HG03432 (cell line): ENCODE results near the gene ASH1L.
"Not testable (repeated sequence)": the region's sequence is repeated elsewhere in the genome, so short reads cannot be mapped to it uniquely, and the experiment has no call there.

Experiments
- ATAC-seq: cut with Tn5 transposase; IDR thresholded peaks from one replicate; pipeline ENCODE4 v1.9.1; 2021; ENCODE audit warnings: mild to moderate bottlenecking, moderate library complexity; ENCODE audit not compliant: unreplicated experiment

Gene ASH1L

GRCh38 chr1:155561779-155562580 lies 623 bp downstream of the ASH1L start:
- peak; percentile 35 for ATAC-seq

DNA sequence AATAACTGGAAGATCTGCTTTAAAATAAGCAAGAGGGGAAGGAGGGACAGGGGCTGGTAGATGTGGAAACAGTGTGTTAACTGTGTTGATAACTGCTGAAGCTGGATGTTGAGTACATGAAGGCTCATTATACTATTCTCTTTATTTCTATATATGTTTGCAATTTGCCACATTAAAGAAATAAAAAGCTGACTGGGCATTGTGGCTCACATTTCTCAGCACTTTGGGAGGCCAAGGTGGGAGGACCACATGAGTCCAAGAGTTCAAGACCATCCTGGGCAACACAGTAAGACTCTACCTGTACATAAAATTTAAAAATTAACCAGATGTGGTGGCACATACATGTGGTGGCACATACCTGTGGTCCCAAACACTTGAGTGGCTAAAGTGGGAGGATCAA lies 6.7 kb downstream of the ASH1L start:
- no peak for ATAC-seq

DNA sequence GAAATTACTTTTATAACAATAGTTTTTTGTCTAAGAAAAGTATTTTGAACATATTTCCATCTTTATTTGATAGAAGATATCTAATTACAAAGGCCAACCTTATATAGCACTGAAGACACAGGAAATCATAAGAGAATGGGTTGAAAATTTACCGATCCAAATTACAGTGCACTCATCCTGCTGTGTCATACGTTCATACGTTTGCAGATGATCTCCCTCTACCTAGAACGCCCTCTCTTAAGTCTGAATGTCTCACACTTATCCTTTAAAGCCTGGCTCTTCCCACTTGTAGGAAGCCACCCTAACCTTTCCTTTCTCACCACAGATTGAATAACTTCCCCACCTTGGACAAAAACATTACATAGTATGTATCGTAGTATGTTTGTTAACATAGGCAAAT lies 9.3 kb downstream of the ASH1L start:
- ATAC-seq: no peak

DNA sequence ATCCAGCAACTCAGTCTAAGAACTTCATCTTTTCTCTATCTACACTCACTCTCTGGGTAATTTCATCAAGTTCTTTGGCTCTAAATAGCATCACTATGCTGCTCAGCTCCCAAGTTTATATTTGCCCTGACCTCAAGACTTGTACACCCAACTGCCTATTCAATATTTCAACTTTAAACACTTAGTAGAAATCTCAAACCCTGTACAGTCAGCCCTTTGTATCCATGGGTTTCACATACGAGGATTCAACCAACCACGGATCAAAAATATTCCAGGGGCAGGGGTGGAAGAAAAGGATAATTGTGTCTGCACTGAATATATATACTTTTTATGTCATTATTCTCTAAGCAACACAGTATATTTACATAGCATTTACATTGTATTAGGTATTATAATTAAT lies 13.9 kb downstream of the ASH1L start:
- ATAC-seq: no peak

GRCh38 chr1:155540000-155540874 lies 22.4 kb downstream of the ASH1L start:
- no peak for ATAC-seq

DNA sequence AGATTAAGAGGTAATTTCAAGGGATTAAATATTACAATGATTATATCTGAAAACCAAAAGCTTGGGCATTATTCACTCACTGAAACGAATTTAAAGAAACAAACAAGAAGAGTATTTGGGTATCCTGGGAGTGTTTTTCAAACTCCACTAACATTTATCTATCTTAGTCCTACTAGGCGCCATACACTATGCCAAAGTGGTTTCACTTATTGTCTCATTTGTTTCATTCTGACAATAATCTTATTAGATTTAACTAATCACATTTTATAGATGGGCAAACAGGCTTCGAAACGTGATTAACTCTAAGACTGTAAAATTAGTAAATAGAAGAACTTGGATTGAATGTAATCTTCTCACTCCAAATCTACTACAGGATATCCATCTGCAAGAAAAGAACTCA lies 25.4 kb downstream of the ASH1L start:
- no peak for ATAC-seq

GRCh38 chr1:155531624-155532023 lies 31.0 kb downstream of the ASH1L start:
- ATAC-seq: no peak

GRCh38 chr1:155529929-155530328 lies 32.7 kb downstream of the ASH1L start:
- ATAC-seq: peak; percentile 67

DNA sequence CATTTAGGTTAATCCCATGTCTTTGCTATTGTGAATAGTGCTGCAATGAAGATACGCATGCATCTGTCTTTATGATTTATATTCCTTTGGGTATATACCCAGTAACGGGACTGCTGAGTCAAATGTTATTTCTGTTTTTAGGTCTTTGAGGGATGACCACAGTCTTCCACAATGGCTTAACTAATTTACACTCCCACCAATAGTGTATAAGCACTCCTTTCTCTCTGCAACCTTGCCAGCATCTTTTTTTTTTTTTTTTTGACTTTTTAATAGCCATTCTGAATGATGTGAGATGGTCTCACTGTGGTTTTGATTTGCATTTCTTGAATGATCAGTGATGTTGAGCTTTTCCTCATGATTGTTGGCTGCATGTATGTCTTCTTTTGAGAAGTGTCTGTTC lies 33.5 kb downstream of the ASH1L start:
- ATAC-seq: peak; percentile 27

DNA sequence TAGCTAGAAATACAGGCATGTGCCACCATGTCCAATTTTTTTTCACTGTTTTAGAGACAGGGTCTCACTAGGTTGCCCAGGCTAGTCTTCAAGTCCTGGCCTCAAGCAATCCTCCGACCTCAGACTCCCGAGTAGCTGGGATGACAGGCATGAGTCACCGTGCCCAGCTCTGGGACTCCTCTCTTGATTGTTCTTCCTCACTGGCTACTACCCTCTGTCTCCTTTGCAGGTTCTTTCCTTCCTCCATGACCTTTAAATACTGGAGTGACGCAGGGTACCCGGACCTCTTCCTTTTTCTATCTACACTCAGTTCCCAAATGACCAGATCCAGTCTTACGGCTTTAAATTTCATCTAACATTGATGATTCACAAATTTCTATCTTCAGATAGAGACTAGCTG lies 34.9 kb downstream of the ASH1L start:
- no peak for ATAC-seq

GRCh38 chr1:155526356-155526755 lies 36.2 kb downstream of the ASH1L start:
- no peak for ATAC-seq

- ATAC-seq: no peak
Observed at GRCh38 chr1:155522069-155522468, 40.5 kb downstream of the ASH1L start.

GRCh38 chr1:155518484-155518883 lies 44.1 kb downstream of the ASH1L start:
- ATAC-seq: no peak

GRCh38 chr1:155514582-155515187 lies 47.9 kb downstream of the ASH1L start:
- no peak for ATAC-seq

GRCh38 chr1:155513300-155513916 lies 49.2 kb downstream of the ASH1L start:
- ATAC-seq: no peak

GRCh38 chr1:155511385-155511784 lies 51.2 kb downstream of the ASH1L start:
- ATAC-seq: not testable (repeated sequence)

DNA sequence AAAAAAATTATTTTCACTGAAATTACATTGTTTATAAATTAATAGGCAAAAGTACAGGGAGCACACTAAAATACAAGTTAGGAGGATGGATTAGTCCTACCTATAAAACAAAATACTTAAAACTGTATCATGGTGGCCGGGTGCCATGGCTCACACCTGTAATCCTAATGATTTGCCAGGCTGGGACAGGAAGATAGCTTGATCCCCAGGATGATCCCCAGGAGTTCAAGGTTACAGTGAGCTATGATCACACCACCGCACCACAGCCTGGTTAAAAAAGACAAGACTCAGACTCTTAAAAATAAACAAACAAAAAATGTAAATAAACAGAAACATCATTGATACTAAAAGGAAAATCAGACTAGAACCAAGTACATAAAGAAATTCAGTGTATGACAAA lies 53.5 kb downstream of the ASH1L start:
- ATAC-seq: no peak

- no peak for ATAC-seq
Observed at GRCh38 chr1:155507945-155508344, 54.7 kb downstream of the ASH1L start.

DNA sequence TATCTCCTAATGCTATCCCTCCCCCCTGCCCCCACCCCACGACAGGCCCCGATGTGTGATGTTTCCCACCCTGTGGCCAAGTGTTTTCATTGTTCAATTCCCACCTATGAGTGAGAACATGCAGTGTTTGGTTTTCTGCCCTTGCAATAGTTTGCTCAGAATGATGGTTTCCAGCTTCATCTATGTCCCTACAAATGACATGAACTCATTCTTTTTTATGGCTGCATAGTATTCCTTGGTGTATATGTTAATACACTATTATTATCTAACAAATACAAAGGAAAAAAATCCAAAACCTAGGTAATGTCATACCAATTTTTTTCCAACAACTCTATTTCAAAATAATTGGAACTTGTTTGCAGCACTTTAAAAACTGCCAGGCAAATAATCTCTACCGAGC lies 56.6 kb downstream of the ASH1L start:
- not testable (repeated sequence) for ATAC-seq

GRCh38 chr1:155504207-155504606 lies 58.4 kb downstream of the ASH1L start:
- no peak for ATAC-seq

DNA sequence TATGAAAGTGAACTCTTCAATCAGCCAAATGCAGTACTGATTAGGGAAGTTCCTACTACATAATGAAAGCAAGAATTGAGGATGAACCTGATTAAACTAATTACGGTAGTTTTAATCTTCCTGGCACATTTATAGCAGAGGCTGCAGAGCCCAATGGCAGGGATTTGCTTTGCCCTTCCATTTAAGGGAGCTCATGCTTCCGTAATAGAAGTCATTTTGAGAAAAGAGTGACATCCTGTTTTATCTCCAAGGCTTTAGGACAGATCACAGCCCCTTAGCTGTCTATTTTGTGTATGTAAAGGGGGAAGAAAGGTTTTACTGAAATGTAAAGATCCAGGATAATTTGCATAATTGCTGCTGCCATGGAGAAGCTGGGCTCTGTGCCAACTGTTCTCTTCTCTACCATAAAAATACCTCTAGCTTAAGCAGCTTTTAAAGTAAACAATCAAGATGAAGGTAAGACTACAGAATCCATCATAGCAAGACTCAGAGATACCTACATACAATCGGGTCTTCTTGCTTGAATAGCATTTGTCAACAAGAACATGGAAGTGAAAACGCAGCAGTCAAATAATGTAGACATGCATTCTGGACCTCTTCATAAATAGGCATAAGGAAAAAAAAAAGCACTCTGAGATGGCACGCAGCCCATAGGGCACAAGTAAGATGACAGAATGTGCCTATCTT lies 62.5 kb downstream of the ASH1L start:
- ATAC-seq: peak; percentile 43
